Measurements from ENCODE around the gene TMPRSS11D.

- TF ChIP-seq MAX (IDR thresholded peaks at IDR 0.05) (no peak), REST (IDR thresholded peaks at IDR 0.05; ENCODE audit: low read depth) (no peak)
Measured at GRCh38 chr4:67911638-67912037, 27.8 kb upstream of the TMPRSS11D start.
